HUES64 (cell line): ENCODE results near the gene NTSR2.

Source experiments
- H3K27ac ChIP-seq: 2 replicates; pipeline ENCODE4 v1.7.0; 2013; ENCODE audit warnings: low read depth, low read length, inconsistent platforms
- H3K27me3 ChIP-seq: 2 replicates; pipeline ENCODE4 v1.6.1; 2013; ENCODE audit warnings: mild to moderate bottlenecking, low read length; ENCODE audit not compliant: insufficient read depth
- H3K36me3 ChIP-seq: 2 replicates; pipeline ENCODE4 v1.6.1; 2013; ENCODE audit warnings: mild to moderate bottlenecking, low read length; ENCODE audit not compliant: insufficient read depth
- H3K4me1 ChIP-seq: 2 replicates; pipeline ENCODE4 v1.6.1; 2013; ENCODE audit warnings: mild to moderate bottlenecking, low read length, moderate library complexity; ENCODE audit not compliant: insufficient read depth
- H3K4me3 ChIP-seq: 2 replicates; pipeline ENCODE4 v1.5.1; 2013; ENCODE audit warnings: mild to moderate bottlenecking, low read length, moderate library complexity
- H3K9ac ChIP-seq: 2 replicates; pipeline ENCODE4 v1.6.1; 2013; ENCODE audit warnings: mild to moderate bottlenecking, low read depth, low read length
- H3K9me3 ChIP-seq: 2 replicates; pipeline ENCODE4 v1.6.1; 2013; ENCODE audit warnings: low read depth, low read length; ENCODE audit not compliant: insufficient read depth
- WGBS: fragments of 150-250, 120-280 bp; methylation state at CpG from one replicate; pipeline ENCODE4 v1.1.7; 2013; ENCODE audit warnings: missing lambda C conversion rate; 5-methylcytosine and 5-hydroxymethylcytosine counted together

The NTSR2 gene

GRCh38 chr2:11618708-11619062 lies 51.3 kb downstream of the NTSR2 start:
- Histone ChIP-seq H3K9me3 (no peaks in the 10 kb centered on the region), H3K4me1 (no peaks in the 10 kb centered on the region), H3K36me3 (peaks cover 53% of the 10 kb centered on the region), H3K27ac (no peak overlapping the region), H3K27me3 (no peaks in the 10 kb centered on the region), H3K4me3 (no peak overlapping the region), H3K9ac (no peak overlapping the region)
- WGBS: 96% methylated on average over 20 of the region's 20 CpGs

- Histone ChIP-seq H3K9ac (no peak overlapping the region), H3K27ac (no peak overlapping the region), H3K9me3 (no peaks in the 10 kb centered on the region), H3K27me3 (no peaks in the 10 kb centered on the region), H3K36me3 (peaks cover 56% of the 10 kb centered on the region), H3K4me1 (no peaks in the 10 kb centered on the region), H3K4me3 (no peak overlapping the region)
- WGBS: 95% methylated on average over 33 of the region's 33 CpGs
Measured at GRCh38 chr2:11617984-11618707, 51.8 kb downstream of the NTSR2 start.

GRCh38 chr2:11617527-11617926 lies 52.5 kb downstream of the NTSR2 start:
- H3K36me3 ChIP-seq: peaks cover 58% of the 10 kb centered on the region
- no peak overlapping the region for H3K4me3 ChIP-seq
- no peaks in the 10 kb centered on the region for H3K27me3 ChIP-seq
- H3K27ac ChIP-seq: no peak overlapping the region
- H3K9ac ChIP-seq: no peak overlapping the region
- no peaks in the 10 kb centered on the region for H3K9me3 ChIP-seq
- no peaks in the 10 kb centered on the region for H3K4me1 ChIP-seq
- 95% methylated on average over 14 of the region's 14 CpGs for WGBS

DNA sequence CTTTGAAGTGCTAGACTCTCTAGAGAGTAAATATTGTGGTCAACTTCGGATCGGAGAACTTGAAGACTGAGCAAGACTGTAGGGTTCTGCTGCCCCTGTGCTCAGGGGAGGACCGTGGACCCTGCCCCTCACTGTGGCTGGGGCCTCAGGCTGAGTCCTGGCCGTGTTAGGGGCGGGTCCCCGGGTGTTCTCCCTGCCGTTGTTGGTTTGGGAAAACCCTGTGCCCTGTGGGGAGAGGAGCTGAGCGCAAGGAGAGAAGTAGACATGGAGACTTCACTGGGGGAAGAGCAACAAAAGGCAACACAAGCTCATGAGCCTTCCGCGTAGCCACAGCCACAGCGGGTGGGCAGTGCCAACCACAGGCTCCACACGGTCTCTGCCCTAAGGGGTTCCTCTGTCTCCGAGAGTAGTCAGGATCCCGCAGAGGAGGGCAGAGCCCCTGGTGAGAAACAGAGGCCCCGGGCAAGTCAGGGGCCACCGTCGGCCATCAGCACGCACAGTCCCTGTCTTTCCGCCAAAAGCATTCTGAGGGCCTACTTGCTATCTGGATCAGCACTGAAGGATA lies 53.1 kb downstream of the NTSR2 start:
- Histone ChIP-seq H3K9me3 (no peaks in the 10 kb centered on the region), H3K4me1 (no peaks in the 10 kb centered on the region)
- WGBS: 90% methylated on average over 19 of the region's 19 CpGs

GRCh38 chr2:11616097-11616687 lies 53.8 kb downstream of the NTSR2 start:
- 91% methylated on average over 12 of the region's 14 CpGs for WGBS
- Histone ChIP-seq H3K36me3 (peaks cover 63% of the 10 kb centered on the region), H3K27me3 (no peaks in the 10 kb centered on the region), H3K4me3 (no peak overlapping the region), H3K27ac (no peak overlapping the region), H3K9me3 (no peaks in the 10 kb centered on the region), H3K4me1 (no peaks in the 10 kb centered on the region), H3K9ac (no peak overlapping the region)

More for the DNA sequence above, 53.1 kb downstream of the NTSR2 start:
- H3K9ac ChIP-seq: no peak overlapping the region
- H3K27me3 ChIP-seq: no peaks in the 10 kb centered on the region
- no peak overlapping the region for H3K27ac ChIP-seq
- H3K4me3 ChIP-seq: no peak overlapping the region
- H3K36me3 ChIP-seq: peaks cover 63% of the 10 kb centered on the region

DNA sequence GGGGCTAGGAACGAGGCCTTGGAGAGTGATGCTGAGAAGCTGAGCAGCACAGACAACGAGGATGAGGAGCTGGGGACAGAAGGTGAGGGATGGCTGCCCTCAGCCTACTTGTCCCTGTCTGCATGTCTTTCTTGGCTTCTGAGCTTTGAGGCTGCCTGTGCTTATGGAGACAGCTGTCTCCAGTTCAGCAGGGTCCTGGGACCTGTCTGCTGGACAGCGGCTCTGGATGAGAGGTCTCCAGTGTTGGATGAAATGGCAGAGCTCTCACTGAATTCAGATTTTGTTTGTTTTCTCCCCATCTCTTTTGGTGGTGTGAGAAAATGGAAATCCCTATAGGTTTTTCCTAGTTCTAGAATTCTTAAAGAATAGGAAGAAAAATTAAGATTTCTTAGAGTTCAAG lies 54.8 kb downstream of the NTSR2 start:
- peaks cover 69% of the 10 kb centered on the region for H3K36me3 ChIP-seq
- H3K4me1 ChIP-seq: no peaks in the 10 kb centered on the region
- 91% methylated on average over 3 of the region's 3 CpGs for WGBS
- no peaks in the 10 kb centered on the region for H3K27me3 ChIP-seq
- no peaks in the 10 kb centered on the region for H3K9me3 ChIP-seq
- H3K9ac ChIP-seq: no peak overlapping the region
- H3K4me3 ChIP-seq: no peak overlapping the region
- H3K27ac ChIP-seq: no peak overlapping the region

- Histone ChIP-seq H3K27ac (no peak overlapping the region), H3K36me3 (peaks cover 68% of the 10 kb centered on the region), H3K27me3 (no peaks in the 10 kb centered on the region), H3K9ac (no peak overlapping the region), H3K4me1 (no peaks in the 10 kb centered on the region), H3K9me3 (no peaks in the 10 kb centered on the region), H3K4me3 (no peak overlapping the region)
- WGBS: 93% methylated on average over 5 of the region's 5 CpGs
Measured at GRCh38 chr2:11613297-11613696, 56.7 kb downstream of the NTSR2 start.

GRCh38 chr2:11612553-11613215 lies 57.3 kb downstream of the NTSR2 start:
- Histone ChIP-seq H3K4me3 (no peak overlapping the region), H3K9ac (no peak overlapping the region), H3K4me1 (no peaks in the 10 kb centered on the region), H3K27me3 (no peaks in the 10 kb centered on the region), H3K27ac (no peak overlapping the region), H3K9me3 (no peaks in the 10 kb centered on the region), H3K36me3 (peaks cover 74% of the 10 kb centered on the region)
- WGBS: 91% methylated on average over 20 of the region's 20 CpGs

GRCh38 chr2:11611251-11611650 lies 58.7 kb downstream of the NTSR2 start:
- no peak overlapping the region for H3K4me3 ChIP-seq
- no peaks in the 10 kb centered on the region for H3K27me3 ChIP-seq
- H3K4me1 ChIP-seq: no peaks in the 10 kb centered on the region
- H3K27ac ChIP-seq: no peak overlapping the region
- no peaks in the 10 kb centered on the region for H3K9me3 ChIP-seq
- H3K9ac ChIP-seq: no peak overlapping the region
- peaks cover 65% of the 10 kb centered on the region for H3K36me3 ChIP-seq
- 96% methylated on average over 5 of the region's 5 CpGs for WGBS

DNA sequence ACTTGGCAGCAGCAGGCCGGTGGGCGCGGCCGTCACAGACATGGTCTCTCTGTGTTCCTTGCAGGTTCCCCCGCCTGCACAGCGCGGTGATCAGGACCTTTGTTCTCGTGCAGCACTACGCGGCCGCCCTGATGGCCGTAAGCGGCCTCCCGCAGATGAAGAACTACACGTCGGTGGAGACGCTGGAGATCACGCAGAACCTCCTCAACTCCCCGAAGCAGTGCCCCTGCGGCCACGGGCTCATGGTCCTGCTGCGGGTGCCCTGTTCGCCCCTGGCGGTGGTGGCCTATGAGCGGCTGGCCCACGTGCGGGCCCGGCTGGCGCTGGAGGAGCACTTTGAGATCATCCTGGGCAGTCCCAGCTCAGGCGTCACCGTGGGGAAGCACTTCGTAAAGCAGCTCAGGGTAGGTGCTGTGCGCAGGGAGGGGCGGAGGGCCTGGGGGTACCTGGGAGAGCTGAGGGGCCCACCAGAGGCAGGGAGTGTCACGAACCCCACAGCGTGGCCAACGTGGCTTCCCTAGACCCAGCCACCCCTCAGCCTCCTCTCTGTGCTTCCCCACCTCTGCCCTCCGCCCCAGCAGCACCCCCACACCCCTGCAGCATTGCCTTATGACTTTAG lies 59.3 kb downstream of the NTSR2 start:
- H3K9me3 ChIP-seq: no peaks in the 10 kb centered on the region
- no peaks in the 10 kb centered on the region for H3K27me3 ChIP-seq
- H3K9ac ChIP-seq: no peak overlapping the region
- no peak overlapping the region for H3K27ac ChIP-seq
- 96% methylated on average over 38 of the region's 38 CpGs for WGBS
- H3K36me3 ChIP-seq: peaks cover 68% of the 10 kb centered on the region
- no peaks in the 10 kb centered on the region for H3K4me1 ChIP-seq
- no peak overlapping the region for H3K4me3 ChIP-seq
